ENCODE results near the gene MCU. TPM values are rescaled to one million over a fixed set of nuclear protein-coding genes. Genes with fewer than 3 reads are reported as not detected.
"Not testable (repeated sequence)": the region's sequence is repeated elsewhere in the genome, so short reads cannot be mapped to it uniquely, and the experiment has no call there.

The MCU gene
- total RNA-seq (14.9 and 22.8 TPM in 2 replicates), polyA plus RNA-seq (19.2 and 22.8 TPM in 2 replicates)

- H3K27me3 ChIP-seq: no peaks in the 10 kb centered on the region
- no peak for TF ChIP-seq CTCF (IDR thresholded peaks at IDR 0.05; ENCODE audit: low read depth, low read length)
- peak; percentile 96 to 97 for DNase-seq (ENCODE audit: low read depth in 1 of 2, low spot score in 1 of 2)
- H3K4me3 ChIP-seq: peak within 1 kb of the TSS; percentile 92
- no peaks in the 10 kb centered on the region for H3K36me3 ChIP-seq
- H3K4me1 ChIP-seq (ENCODE audit: low read depth): peaks cover 10% of the 10 kb centered on the region
- H3K27ac ChIP-seq: peak within 1 kb of the TSS; percentile 81
- no peaks in the 10 kb centered on the region for H3K9me3 ChIP-seq (ENCODE audit: low read depth)
Observed at GRCh38 chr10:72691863-72692743, at the start of gene MCU. MCU (plus strand) TSS chr10:72692143; CDS start chr10:72692152, 9 bp downstream.

- no peak for TF ChIP-seq CTCF (IDR thresholded peaks at IDR 0.05; ENCODE audit: low read depth, low read length)
- Histone ChIP-seq H3K27ac (no peak overlapping the region), H3K27me3 (no peaks in the 10 kb centered on the region), H3K9me3 (ENCODE audit: low read depth) (no peaks in the 10 kb centered on the region), H3K36me3 (no peaks in the 10 kb centered on the region), H3K4me3 (no peak overlapping the region), H3K4me1 (ENCODE audit: low read depth) (no peaks in the 10 kb centered on the region)
- DNase-seq (ENCODE audit: low read depth in 1 of 2, low spot score in 1 of 2): no peak
Observed at GRCh38 chr10:72642318-72642717, 49.6 kb upstream of the MCU start.

GRCh38 chr10:72645263-72645858 lies 46.6 kb upstream of the MCU start:
- H3K27ac ChIP-seq: no peak overlapping the region
- DNase-seq (ENCODE audit: low read depth in 1 of 2, low spot score in 1 of 2): no peak

GRCh38 chr10:72646971-72647370 lies 45.0 kb upstream of the MCU start:
- not testable (repeated sequence) for DNase-seq (ENCODE audit: low read depth in 1 of 2, low spot score in 1 of 2); H3K4me3 ChIP-seq; H3K36me3 ChIP-seq; H3K27ac ChIP-seq; H3K4me1 ChIP-seq (ENCODE audit: low read depth); H3K9me3 ChIP-seq (ENCODE audit: low read depth); H3K27me3 ChIP-seq

More at GRCh38 chr10:72645263-72645858, 46.6 kb upstream of the MCU start:
- Histone ChIP-seq H3K27me3 (no peaks in the 10 kb centered on the region), H3K4me3 (no peak overlapping the region), H3K9me3 (ENCODE audit: low read depth) (no peaks in the 10 kb centered on the region), H3K4me1 (ENCODE audit: low read depth) (no peaks in the 10 kb centered on the region), H3K36me3 (no peaks in the 10 kb centered on the region)
- TF ChIP-seq CTCF (IDR thresholded peaks at IDR 0.05; ENCODE audit: low read depth, low read length): no peak

- H3K4me1 ChIP-seq (ENCODE audit: low read depth): no peaks in the 10 kb centered on the region
- H3K27ac ChIP-seq: no peak overlapping the region
- H3K4me3 ChIP-seq: no peak overlapping the region
- H3K27me3 ChIP-seq: no peaks in the 10 kb centered on the region
- no peak for TF ChIP-seq CTCF (IDR thresholded peaks at IDR 0.05; ENCODE audit: low read depth, low read length)
- H3K36me3 ChIP-seq: no peaks in the 10 kb centered on the region
- H3K9me3 ChIP-seq (ENCODE audit: low read depth): no peaks in the 10 kb centered on the region
- no peak for DNase-seq (ENCODE audit: low read depth in 1 of 2, low spot score in 1 of 2)
Observed at GRCh38 chr10:72648301-72648700, 43.6 kb upstream of the MCU start.

- no peak for DNase-seq (ENCODE audit: low read depth in 1 of 2, low spot score in 1 of 2)
- no peaks in the 10 kb centered on the region for H3K27me3 ChIP-seq
- no peaks in the 10 kb centered on the region for H3K9me3 ChIP-seq (ENCODE audit: low read depth)
- no peak for TF ChIP-seq CTCF (IDR thresholded peaks at IDR 0.05; ENCODE audit: low read depth, low read length)
- H3K36me3 ChIP-seq: no peaks in the 10 kb centered on the region
- H3K27ac ChIP-seq: no peak overlapping the region
- no peaks in the 10 kb centered on the region for H3K4me1 ChIP-seq (ENCODE audit: low read depth)
- H3K4me3 ChIP-seq: no peak overlapping the region
Observed at GRCh38 chr10:72649291-72649690, 42.7 kb upstream of the MCU start.
